ENCODE data around the gene MINK1. TPM values are rescaled to one million over a fixed set of nuclear protein-coding genes. Genes with fewer than 3 reads are reported as not detected.

Gene MINK1
- total and polyA plus RNA-seq, 2 of the 13 experiments (the other 11 are each of a cell fraction or from before 2014, with no cell fraction given): 17.2 to 63.9 TPM

- ATAC-seq: no peak
- Histone ChIP-seq H3K9me3 (ENCODE audit: low read length) (no peaks in the 10 kb centered on the region), H3K4me1 (ENCODE audit: insufficient read depth, low read length) (peaks cover 59% of the 10 kb centered on the region), H4K20me1 (ENCODE audit: insufficient read depth, low read length) (no peaks in the 10 kb centered on the region), H3K9ac (ENCODE audit: insufficient read depth, low read depth, low read length) (no peak overlapping the region), H3K36me3 (replicated peaks in 1 of 2; ENCODE audit: control insufficient read depth in 1 of 2, insufficient read depth in 2 of 2, low read length in 2 of 2) (peaks cover 11 to 38% of the 10 kb centered on the region in 2 experiments), H2AFZ (ENCODE audit: low read length) (no peak overlapping the region), H3K27ac (ENCODE audit: extremely low read length, insufficient read depth, low read length) (no peak overlapping the region), H3K79me2 (ENCODE audit: insufficient read depth, low read length) (peaks cover 48% of the 10 kb centered on the region), H3K27me3 (ENCODE audit: control insufficient read depth in 1 of 2, insufficient read depth in 2 of 2, low read length in 2 of 2) (no peaks in the 10 kb centered on the region), H3K4me2 (ENCODE audit: low read depth, low read length) (no peak overlapping the region), H3K4me3 (replicated peaks in 1 of 3; ENCODE audit: insufficient read depth in 1 of 3, low read depth in 2 of 3, low read length in 3 of 3) (no peak overlapping the region)
- POLR2A ChIA-PET: interaction anchor here (0.7 to 1.6 kb wide), 2 partner anchors 64 to 81 kb away, joined by 3 to 4 read pairs; partner anchors contain the start of gene PSMB6
- no TSS peak for BruUV-seq (replicated peaks)
- TF ChIP-seq DR1 (CRISPR knock-in tag; IDR thresholded peaks at IDR 0.05) (no peak), ZSCAN30 (CRISPR knock-in tag; IDR thresholded peaks at IDR 0.05) (no peak), ZNF382 (CRISPR knock-in tag; IDR thresholded peaks at IDR 0.05; ENCODE audit: borderline replicate concordance) (no peak), RCOR2 (CRISPR knock-in tag; IDR thresholded peaks at IDR 0.05) (no peak), ZNF850 (CRISPR knock-in tag; conservative IDR thresholded peaks at IDR 0.05) (no peak), ZHX1 (CRISPR knock-in tag; IDR thresholded peaks at IDR 0.05; ENCODE audit: low read depth) (no peak), PHF20 (CRISPR knock-in tag; IDR thresholded peaks at IDR 0.05) (no peak), FOXM1 (CRISPR knock-in tag; IDR thresholded peaks at IDR 0.05) (no peak), ZNF597 (CRISPR knock-in tag; IDR thresholded peaks at IDR 0.05) (no peak), TARDBP (CRISPR knock-in tag; IDR thresholded peaks at IDR 0.05) (no peak), FOSL2 (CRISPR knock-in tag; IDR thresholded peaks at IDR 0.05) (no peak), ZNF326 (CRISPR knock-in tag; IDR thresholded peaks at IDR 0.05; ENCODE audit: borderline replicate concordance) (no peak), ZBTB39 (CRISPR knock-in tag; IDR thresholded peaks at IDR 0.05) (no peak), CBX2 (IDR thresholded peaks at IDR 0.05; ENCODE audit: low read depth, low read length) (no peak), CBX2 (CRISPR knock-in tag; IDR thresholded peaks at IDR 0.05; ENCODE audit: low read depth) (no peak), YY1 (IDR thresholded peaks at IDR 0.05; ENCODE audit: insufficient read depth, insufficient replicate concordance, low read depth, low read length) (no peak), IRX3 (CRISPR knock-in tag; IDR thresholded peaks at IDR 0.05; ENCODE audit: borderline replicate concordance, low read depth) (no peak), TBX3 (IDR thresholded peaks at IDR 0.05; ENCODE audit: borderline replicate concordance) (no peak)
- WGBS (ENCODE audit: low lambda C conversion rate): 97% methylated on average over 32 of the region's 32 CpGs
- CTCF ChIA-PET (ENCODE audit: low intra/inter-chr PET ratio, low total read pairs): no interaction called here
- no peak for FAIRE-seq
- intact Hi-C loops (cut with micrococcal nuclease; ENCODE audit: unreplicated experiment): no loop called here
- DNase-seq (ENCODE audit: low spot score): no peak
- in situ Hi-C loops (cut with HindIII; ENCODE audit: extremely low pct_ligation_motif_present, low pct_unique_long_range_greater_than_20kb): no loop called here
Measured at GRCh38 chr17:4859816-4860625, 26.9 kb downstream of the MINK1 start.
